Colon (tissue), 2 donors: Measurements from ENCODE around the gene UXS1.

Experiments
- FAIRE-seq: peaks from 2 replicates; lab custom pipeline; 2012; peaks lifted over from hg19 to GRCh38; lab: Jason Lieb, UNC
- donor health status: control.
- donor health status: control.

Gene UXS1

DNA sequence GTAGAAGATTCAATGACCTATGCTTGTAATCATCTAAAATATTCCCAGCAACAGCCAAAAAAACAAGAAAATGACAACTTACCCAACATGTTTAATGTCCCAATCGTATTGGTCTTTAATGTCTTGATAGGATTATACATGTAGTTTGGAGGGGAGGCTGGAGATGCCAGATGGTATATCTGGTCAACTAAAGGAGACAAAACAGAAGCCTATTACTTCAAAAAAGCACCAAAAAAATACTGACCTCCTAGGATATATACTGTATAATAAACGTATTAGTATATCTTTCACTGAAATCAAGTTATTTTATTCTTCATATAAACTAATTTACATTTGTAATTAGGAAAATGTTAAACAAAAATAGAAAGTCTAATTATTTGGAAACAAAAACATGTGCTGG is 64.5 kb downstream of the UXS1 start:
- FAIRE-seq: no peak

DNA sequence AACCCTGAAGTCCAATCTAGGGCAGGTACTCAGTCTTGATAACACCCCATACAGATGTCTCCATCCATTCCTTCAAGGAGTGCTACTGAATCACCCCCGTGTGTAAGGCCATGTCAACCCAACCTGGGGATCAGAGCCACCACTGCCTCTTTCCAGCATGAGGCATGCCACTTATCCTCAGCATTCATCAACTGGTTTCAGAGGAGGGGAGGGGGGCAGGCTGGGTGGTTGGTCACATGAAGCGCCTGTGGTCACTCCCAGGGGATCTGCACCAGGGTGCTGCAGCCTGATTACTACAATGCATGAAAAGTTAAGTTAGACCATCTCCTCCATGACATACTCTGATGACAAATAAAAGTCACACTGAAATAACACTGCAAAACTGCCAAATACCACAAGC is 65.0 kb downstream of the UXS1 start:
- no peak for FAIRE-seq

DNA sequence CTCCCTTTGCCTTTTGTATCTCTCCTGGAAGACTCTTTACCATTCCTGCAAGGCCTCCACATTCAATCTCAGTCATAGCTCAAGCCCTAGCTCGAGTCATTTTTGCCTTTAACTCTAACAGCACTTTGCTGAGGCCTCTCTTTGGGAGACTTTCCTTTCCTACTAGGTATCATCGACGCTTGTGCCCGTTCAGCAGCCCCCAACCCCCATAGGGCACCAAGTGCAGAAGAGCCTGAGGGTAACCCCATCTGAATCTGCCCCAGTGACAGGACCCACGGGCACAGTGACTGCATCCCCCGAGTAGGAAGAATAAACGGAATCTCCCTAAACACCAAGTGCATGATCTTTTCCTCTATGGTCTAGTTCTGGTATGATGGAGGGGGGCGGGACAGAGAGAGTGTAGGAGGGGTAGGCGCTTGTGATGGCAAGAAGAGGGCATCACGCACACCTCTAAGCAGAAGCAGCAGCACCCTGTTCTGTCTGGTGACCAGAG is 66.3 kb downstream of the UXS1 start:
- no peak for FAIRE-seq

DNA sequence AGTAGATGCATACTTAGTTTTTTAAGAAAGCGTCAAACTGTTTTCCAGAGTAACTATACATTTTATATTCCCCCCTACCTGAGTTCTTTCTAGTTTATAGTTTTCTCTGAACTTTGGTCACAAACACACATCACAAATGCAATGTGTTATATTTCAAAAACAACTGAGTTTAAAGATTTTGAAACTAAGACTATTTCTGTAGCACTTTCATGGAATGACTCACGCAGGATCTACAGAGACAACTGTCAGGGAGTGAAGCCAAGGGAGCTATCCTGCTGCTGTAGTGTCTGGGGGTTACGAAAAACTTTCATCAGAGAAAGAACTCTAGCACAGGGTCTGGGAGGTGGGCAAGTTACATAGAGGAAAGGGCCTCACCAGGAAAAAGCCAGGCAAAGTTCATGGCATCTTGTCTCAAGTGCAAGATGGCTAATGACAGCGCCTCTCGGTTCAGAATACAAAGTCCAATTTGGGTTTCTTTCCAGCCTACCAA is 66.8 kb downstream of the UXS1 start:
- no peak for FAIRE-seq

DNA sequence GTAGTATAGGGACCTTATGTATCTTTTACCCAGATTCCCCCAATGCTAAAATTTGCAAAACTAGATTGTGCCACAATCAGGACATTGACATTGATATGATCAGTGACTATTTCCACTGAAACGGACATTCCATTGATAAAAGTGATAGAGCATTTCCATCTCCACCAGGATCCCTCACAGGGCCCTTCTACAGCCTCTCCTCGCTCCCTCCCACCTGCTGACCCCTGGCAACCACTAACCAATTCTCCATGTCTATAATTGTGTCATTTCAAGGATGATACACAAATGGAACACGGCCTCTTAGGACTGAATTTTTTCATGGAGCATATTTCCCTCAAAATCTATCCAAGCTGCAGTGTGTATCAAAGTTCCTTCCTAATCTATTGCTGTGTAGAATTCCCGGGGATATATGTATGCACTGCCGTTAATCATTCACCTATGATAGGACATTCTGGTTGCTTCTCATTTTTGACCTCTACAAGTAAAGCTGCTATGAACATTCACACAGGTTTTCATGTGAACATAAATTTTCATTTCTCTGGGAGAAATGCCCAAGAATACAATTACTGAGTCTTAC is 67.3 kb downstream of the UXS1 start:
- FAIRE-seq: no peak

DNA sequence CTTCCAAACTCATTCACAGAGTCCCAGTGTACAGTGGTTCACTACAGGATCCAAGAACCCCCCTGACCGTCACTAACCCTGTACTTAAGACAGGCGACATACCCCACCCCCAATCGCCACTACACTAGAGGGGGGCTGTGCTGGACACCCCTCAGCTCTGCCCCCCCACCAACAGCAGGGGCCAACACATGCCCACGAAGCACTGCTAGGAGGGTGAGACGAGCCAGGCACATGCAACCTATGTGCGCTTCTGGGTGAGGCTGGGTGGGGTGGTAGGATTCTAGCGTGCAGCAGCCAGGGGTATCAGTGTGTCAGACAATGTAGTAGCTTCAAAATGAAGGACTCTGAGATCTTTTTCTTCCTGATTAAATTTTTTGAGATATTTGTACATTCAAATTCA is 67.8 kb downstream of the UXS1 start:
- FAIRE-seq: no peak

DNA sequence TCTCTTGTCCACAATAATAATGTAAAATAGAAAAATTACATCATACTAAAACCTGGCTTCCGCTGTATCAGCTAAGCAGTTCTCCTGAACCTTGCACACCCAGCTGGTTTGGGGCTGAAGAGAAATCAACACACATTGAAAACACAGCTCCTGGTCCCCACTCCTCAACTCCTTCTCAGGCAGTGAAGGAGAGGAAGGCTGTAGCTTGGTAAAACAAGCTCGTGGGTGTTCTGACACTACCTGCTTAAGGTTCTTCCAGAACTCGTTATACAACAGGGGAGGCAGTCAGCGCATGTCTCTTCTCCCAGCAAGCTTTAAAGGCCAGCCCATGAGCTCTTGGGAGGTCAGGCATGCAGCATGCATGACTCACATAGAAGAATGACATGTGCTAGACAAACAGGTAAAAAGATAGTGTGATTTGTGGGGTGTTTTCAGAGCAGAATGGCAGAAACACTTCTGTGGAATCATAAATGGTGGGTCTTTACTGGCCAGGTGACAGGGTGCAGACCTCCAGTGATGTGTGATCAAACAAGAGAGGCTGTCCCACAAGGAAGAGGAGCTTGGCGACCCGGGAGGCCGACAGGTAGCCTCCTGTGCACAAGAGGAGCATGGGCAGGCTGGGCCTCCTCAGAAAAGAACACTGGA is 69.1 kb downstream of the UXS1 start:
- FAIRE-seq: no peak

DNA sequence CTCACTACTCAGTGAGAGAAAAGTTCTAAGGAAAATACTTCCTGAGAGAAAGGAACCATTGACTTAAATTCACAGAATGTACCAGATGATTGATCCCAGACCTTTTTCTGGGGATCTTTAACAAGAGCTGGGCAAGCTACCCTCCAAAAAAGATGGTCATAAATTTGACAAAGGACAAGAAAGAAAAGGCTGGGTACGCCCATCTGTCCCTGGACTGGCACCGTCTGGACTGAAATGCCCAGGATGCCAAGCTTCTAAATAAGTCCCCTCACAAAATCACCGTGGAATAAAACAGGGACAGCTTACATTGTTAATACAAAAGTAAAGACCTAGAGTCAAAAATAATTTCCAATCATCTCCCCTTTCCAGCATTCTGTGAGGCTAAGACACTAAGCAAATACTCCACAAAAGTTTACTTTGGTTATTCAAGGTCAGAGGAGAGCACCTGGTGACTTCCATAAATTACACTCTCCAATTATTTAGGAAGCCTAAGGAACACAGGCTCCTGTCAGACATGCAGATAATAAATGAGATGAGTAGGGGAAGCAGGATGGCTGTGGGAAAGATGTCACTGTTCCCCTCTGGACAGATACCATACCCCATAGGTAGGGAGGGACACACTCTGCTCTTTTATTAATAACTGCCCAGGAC is 69.9 kb downstream of the UXS1 start:
- FAIRE-seq: no peak

DNA sequence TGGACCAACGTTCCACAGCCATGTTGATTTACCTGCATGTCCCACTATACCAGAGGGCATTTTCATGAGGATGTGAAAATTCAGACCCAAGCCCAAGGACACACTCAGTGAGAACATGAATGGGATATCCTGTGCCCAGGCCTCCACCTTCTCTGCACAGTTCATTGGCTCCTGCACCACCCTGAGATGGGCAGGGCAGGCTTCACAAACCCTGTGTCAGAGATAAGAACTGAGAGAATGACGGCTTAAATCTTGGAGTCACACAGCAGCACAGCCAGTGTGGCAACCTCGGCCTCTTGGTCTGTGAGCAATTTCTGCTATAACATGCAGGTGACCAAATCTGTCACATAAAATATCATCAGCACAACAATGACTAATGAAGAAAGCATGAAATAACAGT is 71.9 kb downstream of the UXS1 start:
- no peak for FAIRE-seq

DNA sequence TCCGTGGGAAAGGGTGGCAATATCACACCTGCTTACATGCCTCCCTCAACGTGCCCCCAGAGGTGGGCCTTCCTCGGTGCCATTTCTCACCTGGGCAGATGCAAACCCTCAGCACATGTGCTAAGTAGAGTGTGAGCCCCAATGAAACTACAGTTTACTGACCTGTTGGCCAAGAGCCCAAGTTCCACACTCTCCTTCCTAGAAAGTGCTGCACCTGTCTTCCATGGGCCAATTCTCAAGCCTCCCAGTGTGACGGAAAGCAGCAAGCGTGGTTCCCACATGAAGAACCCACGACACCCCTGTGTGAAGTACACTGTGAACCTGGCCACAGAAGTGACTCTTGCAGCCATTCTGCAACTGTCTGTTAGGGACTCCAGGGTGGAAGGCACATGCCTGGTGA is 73.7 kb downstream of the UXS1 start:
- no peak for FAIRE-seq

DNA sequence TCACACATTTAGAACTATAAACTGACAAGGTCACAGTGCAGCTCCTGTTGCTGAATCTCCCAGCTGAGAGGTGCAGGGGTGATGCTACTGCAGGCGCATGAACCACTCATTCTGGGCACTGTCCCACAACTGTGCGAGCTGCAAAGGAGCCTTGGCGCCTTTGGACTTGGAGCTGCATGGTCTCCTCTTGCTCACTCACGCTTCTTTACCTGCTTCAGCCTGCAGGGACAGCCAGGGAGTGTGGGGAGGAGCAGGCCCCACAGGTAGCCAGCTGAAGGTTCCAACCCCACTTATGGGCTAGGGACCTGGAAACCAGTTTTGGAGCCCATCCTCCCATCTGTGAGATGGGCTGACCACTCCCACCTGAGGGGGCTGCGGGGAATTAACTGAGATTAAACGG is 75.0 kb downstream of the UXS1 start:
- FAIRE-seq: no peak

DNA sequence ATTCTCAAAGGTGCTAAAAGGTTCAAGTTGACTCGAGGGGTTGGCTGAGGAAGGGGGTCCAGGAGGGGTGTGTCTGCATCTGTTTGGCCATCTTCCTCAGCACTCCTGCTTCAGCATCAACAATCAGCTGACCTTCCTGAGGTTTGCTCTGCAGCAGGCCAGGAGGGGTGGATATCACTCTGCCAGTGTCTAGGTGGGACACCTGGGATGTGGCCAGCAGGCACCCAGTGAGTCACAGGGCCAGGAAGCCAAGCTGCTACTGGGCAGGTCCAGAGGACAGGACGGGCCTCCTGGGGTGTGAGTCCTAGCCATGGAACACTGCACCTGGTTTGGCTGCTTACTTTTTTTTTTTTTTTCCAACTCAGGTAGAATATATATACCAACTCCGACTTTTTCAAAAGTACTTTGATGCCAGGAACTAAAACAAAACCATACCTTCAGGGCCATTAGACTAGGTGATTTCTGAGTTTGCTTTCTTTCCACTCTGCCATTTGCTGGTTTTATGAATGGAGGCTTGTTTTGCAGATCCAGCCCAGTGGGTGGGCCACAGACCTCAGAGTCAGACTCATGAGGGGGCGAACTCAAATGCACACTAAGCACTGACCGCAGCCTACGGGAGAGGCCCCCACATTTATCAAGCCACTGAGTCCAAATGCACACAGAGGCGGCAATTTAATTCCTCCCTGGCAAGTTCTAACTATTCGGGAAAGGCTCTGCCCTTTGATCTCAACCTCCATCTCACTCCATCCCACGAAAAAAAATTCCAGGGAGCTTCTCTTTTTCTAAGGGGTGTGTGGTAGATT is 76.0 kb downstream of the UXS1 start:
- FAIRE-seq: no peak

DNA sequence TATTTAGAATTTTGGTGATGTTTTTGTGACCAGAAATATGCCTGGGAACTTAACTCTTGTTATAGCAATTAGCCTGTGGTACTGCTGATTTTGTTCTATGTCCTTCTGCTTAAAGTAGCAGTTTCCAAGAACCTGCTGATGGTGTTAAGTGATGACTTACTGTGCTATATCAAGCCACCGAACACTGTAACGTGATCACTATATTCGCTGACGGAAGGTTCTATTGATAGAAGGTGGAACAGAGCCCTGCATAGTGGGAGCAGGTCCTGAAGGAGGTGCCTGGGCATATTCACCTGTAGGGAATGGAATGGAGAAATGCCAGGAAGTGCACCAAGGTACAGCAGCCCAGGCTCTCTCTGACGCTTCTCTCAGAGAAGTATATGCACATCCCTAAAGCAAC is 76.8 kb downstream of the UXS1 start:
- no peak for FAIRE-seq

DNA sequence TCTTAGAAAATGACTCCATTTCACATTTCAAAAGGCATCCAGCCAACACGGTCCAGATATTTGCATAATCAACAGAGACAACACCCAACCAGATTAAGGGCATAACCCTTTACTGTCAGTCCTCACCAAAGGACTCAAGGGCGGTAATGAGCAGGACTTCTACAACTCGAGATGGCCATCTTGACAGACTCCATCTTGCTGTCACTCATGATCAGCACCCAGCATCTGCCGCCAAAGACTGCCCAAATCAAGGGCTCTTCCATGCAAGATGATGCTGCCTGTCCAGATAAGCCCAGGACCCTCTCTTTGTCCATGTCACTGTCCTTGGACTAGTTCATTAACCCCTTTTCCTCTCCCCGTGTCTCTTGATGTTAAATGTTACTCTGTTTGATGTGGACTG is 77.9 kb downstream of the UXS1 start:
- no peak for FAIRE-seq

DNA sequence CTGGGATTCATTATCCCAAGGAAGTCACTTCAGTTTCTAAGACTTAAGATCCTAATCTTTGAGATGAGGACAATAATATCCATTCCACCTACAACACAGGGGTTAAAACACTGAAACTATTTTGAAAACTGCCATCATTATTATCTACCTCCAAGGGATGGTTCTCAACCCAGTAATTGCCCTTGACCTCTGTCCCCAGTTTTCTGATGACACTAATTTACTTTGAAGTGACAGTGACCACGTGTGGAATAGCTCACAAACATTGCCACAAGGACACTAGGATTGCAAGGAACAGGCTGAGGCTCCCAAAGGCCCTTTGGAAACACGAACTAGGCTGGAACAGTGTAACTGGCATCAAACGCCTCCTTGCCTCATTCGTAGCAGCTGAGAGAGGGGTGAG is 78.4 kb downstream of the UXS1 start:
- FAIRE-seq: no peak

DNA sequence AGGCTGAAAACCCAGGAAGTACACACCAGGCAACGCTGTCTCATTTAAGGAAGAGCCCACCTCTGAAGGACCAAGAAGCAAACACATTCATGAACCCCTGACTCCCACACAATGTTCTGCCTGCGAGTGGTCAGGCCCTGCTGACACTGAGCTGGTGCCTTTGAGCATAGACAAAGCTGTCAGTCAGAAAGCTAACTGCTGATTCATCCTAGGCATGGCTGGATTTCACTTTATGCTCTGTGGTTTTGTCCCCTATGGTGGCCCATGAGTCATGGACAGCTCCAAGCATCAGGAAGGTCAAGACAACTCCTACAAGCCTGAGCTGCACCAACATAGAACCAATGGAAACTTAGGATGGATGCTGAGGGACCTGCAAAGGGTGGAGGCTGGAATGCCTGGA is 78.9 kb downstream of the UXS1 start:
- FAIRE-seq: no peak

DNA sequence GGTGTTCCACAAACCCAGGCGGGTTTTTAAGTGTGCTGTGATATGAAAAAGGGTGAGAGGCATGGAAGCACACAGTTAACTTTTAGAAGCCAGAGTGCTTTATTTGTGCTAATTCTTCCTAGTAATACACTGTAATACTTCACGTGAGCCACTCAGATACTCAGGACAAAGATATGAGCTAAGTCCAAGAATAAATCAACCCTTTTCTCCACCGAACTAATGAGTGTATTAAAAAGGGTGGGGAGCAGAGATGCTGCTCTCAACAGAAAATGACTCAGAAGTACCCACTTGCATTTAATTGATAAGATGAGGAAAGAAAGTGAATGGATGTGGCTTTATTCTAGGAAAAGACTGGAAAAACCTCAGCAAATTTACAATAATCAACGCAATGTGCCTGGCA is 79.9 kb downstream of the UXS1 start:
- no peak for FAIRE-seq

DNA sequence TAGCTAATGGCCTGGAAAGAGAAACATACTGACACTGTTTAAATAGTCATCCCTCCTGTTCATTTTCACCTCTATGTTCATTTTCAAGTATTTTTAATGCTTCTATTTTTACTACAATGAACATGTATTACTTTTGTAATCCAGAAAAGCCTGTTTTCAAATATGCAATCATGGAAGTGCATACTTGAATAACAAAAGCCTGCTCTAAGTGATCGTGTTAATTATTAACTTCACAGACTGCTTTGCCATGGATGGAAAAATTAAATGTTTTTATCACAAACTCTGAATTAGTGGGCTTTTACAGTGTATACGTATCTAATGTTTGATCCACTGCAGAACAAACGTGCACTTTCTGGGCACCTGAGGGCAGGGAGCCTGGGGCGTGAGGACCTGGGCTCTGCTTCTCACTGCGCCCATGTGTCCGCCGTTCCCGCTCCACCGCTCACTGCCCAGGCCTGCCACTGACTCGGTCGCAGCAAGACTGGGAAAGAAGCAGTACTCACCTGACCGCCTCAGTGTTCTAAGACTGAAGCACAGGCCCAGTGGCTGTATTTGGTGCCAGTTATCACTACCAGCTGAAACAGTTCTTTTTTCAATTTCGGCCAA is 80.6 kb downstream of the UXS1 start:
- no peak for FAIRE-seq

DNA sequence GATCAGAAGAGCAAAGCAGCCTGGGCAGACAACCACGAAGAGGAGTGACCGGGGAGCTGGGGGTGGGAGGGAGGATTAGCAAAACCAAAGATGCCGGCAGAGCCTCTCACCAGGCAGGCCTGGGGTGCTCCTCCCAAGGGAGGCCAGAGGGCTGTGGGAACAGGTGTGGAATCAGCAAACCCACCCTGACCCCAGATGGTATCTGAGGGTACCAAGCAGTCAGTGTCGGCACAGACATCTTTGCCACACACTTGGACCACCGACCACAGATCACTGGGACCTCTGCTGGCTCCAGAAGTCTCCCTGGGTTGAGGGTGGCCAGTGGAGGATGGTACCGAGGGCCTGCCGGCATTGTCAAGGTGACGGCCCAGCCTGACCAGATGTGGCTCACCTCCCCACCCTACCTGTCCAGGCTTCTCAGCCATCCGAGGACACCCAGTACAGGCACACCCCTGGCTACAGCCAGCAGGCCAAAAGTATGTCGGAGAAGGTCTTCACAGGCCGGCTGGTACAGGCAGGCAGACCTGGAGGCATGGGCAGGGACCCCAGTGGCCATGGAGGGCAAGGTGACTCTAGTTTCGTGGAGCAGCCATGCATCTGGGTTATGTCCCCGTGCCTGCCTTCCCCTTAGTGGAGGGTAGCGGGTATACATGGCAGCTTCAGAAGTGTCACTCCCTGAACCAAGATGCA is 82.1 kb downstream of the UXS1 start:
- no peak for FAIRE-seq

DNA sequence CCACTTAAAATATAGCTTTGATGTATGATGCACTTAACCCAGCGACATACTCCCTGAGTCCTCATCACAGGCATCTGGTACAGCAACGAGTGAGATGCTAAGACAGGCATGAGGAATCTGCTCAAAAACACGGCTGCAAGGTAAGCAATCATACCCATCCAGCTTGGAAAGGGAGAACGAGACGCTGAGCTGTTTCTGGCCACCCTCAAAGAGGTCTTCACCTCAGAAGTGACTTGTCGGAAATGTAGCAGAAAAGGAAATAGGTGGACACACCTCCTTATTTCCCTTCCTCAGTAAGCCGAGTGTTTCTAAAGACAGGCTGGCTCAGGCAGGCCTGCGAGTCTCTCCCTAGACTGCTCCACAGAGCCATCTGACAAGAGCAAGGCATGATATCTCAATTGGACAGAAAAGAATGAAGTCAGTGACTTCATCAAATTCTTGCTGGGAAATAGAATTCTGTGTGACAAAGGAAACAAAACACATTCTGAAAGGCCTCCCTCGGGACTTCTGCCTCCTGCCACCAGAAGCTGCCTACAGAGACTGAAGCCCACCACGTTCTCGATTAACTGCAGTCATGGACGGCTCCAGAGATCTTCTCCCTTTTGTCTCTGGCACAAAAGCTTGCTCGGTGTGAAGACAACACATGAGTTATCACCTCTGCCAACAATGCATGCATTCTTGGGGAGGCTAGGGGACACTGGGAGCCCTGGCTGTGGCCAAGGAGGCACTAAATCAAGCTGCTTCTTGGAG is 84.3 kb downstream of the UXS1 start:
- FAIRE-seq: no peak

DNA sequence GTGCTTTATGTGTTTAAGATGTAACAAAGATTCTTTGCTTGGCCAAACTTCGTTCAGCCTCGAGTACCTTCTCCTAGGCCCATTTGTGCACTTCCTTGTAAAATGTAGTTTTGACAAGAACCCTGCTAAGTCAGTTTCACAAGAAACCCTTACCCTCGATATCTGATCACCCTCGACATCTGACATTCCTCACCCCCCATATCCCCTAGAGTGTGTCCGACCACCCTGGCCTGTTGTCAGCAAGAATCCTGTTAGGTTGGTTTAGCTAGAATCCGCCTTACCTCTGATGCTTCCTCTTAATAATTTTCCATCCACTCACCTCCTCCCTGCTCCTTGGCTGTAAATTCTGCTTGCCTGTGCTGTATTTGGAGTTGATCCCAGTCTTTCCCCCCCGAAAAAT is 85.3 kb downstream of the UXS1 start:
- FAIRE-seq: no peak
